GM12878 (cell line): ENCODE results near the gene CLEC1A.
"Not testable (repeated sequence)": the region's sequence is repeated elsewhere in the genome, so short reads cannot be mapped to it uniquely, and the experiment has no call there.

Experiments used
- CTCF ChIP-seq, 3 experiments: IDR thresholded peaks in 2 of 3; conservative IDR thresholded peaks in 1 of 3; 2 replicates each; pipeline ENCODE4 v1.5.1; 2011; ENCODE audit warnings: low read depth in 3 of 3, low read length in 3 of 3, mild to moderate bottlenecking in 3 of 3, control low read depth in 2 of 3, moderate library complexity in 2 of 3, inconsistent platforms in 1 of 3, mixed read lengths in 1 of 3; ENCODE audit not compliant: control insufficient read depth in 2 of 3, insufficient read depth in 1 of 3; ENCODE audit errors: extremely low read depth in 1 of 3
- FOXK2 ChIP-seq: fragments of 450-650 bp; IDR thresholded peaks from 2 replicates; pipeline ENCODE4 v1.6.1; 2017; ENCODE audit warnings: mild to moderate bottlenecking, moderate library complexity
- NFXL1 ChIP-seq: fragments of 450-650 bp; IDR thresholded peaks from 2 replicates; pipeline ENCODE4 v1.6.1; 2017; ENCODE audit warnings: antibody characterized with exemption, mild to moderate bottlenecking, borderline replicate concordance
- NFYB ChIP-seq: IDR thresholded peaks from 2 replicates; pipeline ENCODE4 v1.6.1; 2011; ENCODE audit warnings: low read depth, mild to moderate bottlenecking, low read length, improper control_type of control experiment, moderate library complexity; ENCODE audit not compliant: insufficient read depth
- POLR2A ChIP-seq: IDR thresholded peaks from 2 replicates; pipeline ENCODE4 v1.6.1; 2011; ENCODE audit warnings: low read depth, mild to moderate bottlenecking, low read length
- POLR2AphosphoS5 ChIP-seq: IDR thresholded peaks from 2 replicates; pipeline ENCODE4 v1.6.1; 2011; ENCODE audit warnings: mild to moderate bottlenecking, low read length, inconsistent platforms
- POU2F2 ChIP-seq: IDR thresholded peaks from 3 replicates; pipeline ENCODE4 v1.6.1; 2011; ENCODE audit warnings: low read depth, mild to moderate bottlenecking, low read length, borderline replicate concordance
- SMC3 ChIP-seq: IDR thresholded peaks from 2 replicates; pipeline ENCODE4 v1.6.1; 2011; ENCODE audit warnings: low read length, improper control_type of control experiment, borderline replicate concordance
- USF1 ChIP-seq: IDR thresholded peaks from 2 replicates; pipeline ENCODE4 v1.6.1; 2011; ENCODE audit warnings: borderline replicate concordance, low read depth, mild to moderate bottlenecking, moderate library complexity, mixed read lengths, low read length; ENCODE audit not compliant: insufficient read depth; ENCODE audit errors: extremely low read length

- TF ChIP-seq POLR2AphosphoS5; POLR2A; NFXL1; POU2F2; USF1; FOXK2; CTCF (IDR thresholded peaks at IDR 0.05 in 2 of 3, conservative IDR thresholded peaks at IDR 0.05 in 1 of 3; ENCODE audit: control insufficient read depth in 2 of 3, extremely low read depth in 1 of 3, insufficient read depth in 1 of 3, low read depth in 3 of 3, low read length in 3 of 3); SMC3; NFYB: not testable (repeated sequence)
These were observed 72.1 kb downstream of the CLEC1A start for GRCh38 chr12:10026666-10027065.
